Mononuclear cell (primary cell): ENCODE results near the gene VPS4A. TPM values are rescaled to one million over a fixed set of nuclear protein-coding genes. Genes with fewer than 3 reads are reported as not detected.
"Not testable (repeated sequence)": the region's sequence is repeated elsewhere in the genome, so short reads cannot be mapped to it uniquely, and the experiment has no call there.

Source experiments
- H3K27me3 ChIP-seq: 2 replicates; pipeline ENCODE4 v1.6.0; 2011; ENCODE audit warnings: low read length, control low read depth; ENCODE audit not compliant: insufficient read depth
- H3K4me1 ChIP-seq: 2 replicates; pipeline ENCODE4 v1.5.1; 2011; ENCODE audit warnings: mild to moderate bottlenecking, low read length, control low read depth; ENCODE audit not compliant: insufficient read depth
- H3K4me3 ChIP-seq: 2 replicates; pipeline ENCODE4 v1.5.1; 2011; ENCODE audit warnings: mild to moderate bottlenecking, low read length, moderate library complexity
- H3K9me3 ChIP-seq: 2 replicates; pipeline ENCODE4 v1.5.1; 2011; ENCODE audit warnings: low read depth, mild to moderate bottlenecking, control low read depth, low read length
- total RNA-seq: library from RNA; depleted of rRNA; stranded (reverse); fragments of >200 nt; gene quantifications from one replicate; pipeline ENCODE4 v1.2.3, GENCODE V29; 2012

VPS4A gene
- total RNA-seq, 1 donor: 35.5 TPM

- no peak overlapping the region for H3K4me3 ChIP-seq
- H3K4me1 ChIP-seq: peaks cover 11% of the 10 kb centered on the region
- H3K9me3 ChIP-seq: no peaks in the 10 kb centered on the region
- H3K27me3 ChIP-seq: no peaks in the 10 kb centered on the region
Observed at GRCh38 chr16:69294051-69294450, 17.1 kb upstream of the VPS4A start.

GRCh38 chr16:69296771-69297170 is 14.4 kb upstream of the VPS4A start:
- not testable (repeated sequence) for H3K9me3 ChIP-seq, H3K4me3 ChIP-seq, H3K27me3 ChIP-seq
- H3K4me1 ChIP-seq: peaks cover 11% of the 10 kb centered on the region

DNA sequence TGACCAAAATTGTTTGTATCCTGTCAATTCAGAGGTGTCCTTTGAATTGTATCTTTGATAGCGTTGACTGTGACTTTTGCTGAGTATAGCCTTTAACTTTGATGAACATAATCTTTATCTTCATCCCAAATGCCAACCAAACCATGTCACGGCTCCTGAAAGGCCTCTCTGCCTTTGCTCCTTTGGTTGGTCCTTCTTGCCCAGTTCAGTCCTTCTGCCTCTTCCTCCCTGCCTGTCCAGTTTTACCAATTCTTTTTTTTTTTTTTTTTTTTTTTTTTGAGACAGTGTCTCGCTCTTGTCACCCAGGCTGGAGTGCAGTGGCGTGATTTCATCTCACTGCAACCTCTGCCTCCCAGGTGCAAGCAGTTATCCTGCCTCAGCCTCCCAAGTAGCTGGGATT is 12.9 kb upstream of the VPS4A start:
- H3K9me3 ChIP-seq: no peaks in the 10 kb centered on the region
- peaks cover 11% of the 10 kb centered on the region for H3K4me1 ChIP-seq

GRCh38 chr16:69301187-69301586 is 10.0 kb upstream of the VPS4A start:
- Histone ChIP-seq H3K4me1 (peaks cover 11% of the 10 kb centered on the region), H3K9me3 (no peaks in the 10 kb centered on the region), H3K4me3 (no peak overlapping the region), H3K27me3 (no peaks in the 10 kb centered on the region)

More for the DNA sequence above, 12.9 kb upstream of the VPS4A start:
- Histone ChIP-seq H3K4me3 (no peak overlapping the region), H3K27me3 (no peaks in the 10 kb centered on the region)

GRCh38 chr16:69301861-69302260 is 9.3 kb upstream of the VPS4A start:
- Histone ChIP-seq H3K4me1 (peaks cover 11% of the 10 kb centered on the region), H3K4me3 (no peak overlapping the region), H3K9me3 (no peaks in the 10 kb centered on the region), H3K27me3 (no peaks in the 10 kb centered on the region)

DNA sequence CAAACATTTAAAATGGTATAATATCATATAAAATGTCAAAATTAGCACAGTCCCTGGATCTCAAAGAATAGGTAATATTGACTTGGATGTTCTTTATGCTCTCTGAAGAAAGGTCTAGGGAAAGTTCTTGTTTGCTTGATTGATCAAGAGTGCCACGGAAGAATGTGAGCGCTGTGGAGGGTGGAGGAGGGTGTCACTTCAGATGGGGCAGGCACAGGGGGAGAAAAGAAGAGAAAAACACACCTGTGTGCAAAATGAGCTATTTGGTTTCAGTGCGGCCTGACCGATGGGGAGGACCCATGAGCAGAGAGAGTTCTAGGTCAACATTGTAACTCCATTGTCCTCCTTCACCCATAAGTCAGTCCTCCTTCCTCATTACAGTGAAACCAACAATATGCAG is 8.8 kb upstream of the VPS4A start:
- Histone ChIP-seq H3K4me1 (peaks cover 11% of the 10 kb centered on the region), H3K4me3 (no peak overlapping the region), H3K9me3 (no peaks in the 10 kb centered on the region), H3K27me3 (no peaks in the 10 kb centered on the region)

DNA sequence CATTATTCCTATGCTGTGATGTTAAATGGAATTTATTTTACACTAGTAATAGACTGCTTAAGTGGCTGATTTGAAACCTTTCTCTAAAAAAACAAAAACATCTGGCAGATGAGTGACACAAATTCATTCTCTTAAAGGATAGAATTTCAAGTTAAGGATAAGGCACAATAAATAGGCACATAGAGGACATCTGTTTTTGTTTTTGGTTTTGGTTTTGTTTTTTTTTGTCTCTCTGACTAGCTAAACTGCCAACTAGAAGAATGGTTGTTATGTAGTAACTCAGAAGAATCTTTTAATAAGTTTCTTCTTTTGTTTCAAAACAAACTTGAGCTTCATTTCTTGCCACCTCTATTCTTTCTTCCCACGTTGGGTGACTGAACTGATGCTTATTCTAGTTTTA is 5.1 kb upstream of the VPS4A start:
- H3K4me3 ChIP-seq: no peak overlapping the region
- no peaks in the 10 kb centered on the region for H3K9me3 ChIP-seq
- peaks cover 5% of the 10 kb centered on the region for H3K4me1 ChIP-seq
- no peaks in the 10 kb centered on the region for H3K27me3 ChIP-seq

GRCh38 chr16:69307091-69307490 is 4.1 kb upstream of the VPS4A start:
- Histone ChIP-seq H3K9me3 (no peaks in the 10 kb centered on the region), H3K4me3 (no peak overlapping the region), H3K4me1 (peaks cover 9% of the 10 kb centered on the region), H3K27me3 (no peaks in the 10 kb centered on the region)

DNA sequence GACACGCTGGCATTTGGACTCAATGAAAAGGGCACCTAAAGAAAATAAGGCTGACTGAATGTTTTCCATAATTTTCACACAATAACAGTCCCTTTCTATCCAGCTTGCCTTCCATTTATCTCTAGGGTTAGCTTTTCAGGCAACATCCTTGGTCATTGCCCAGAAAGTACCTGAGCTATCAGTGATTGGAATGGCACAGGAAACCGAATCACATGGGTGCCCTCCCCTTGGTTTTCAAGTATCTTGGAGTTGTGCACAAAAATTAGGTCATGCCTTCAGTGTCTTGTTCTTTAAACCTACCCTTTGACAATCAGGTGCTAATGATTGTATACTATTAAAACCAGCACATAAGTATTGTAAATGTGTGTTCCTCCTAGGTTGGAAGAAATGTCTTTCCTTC is 3.3 kb upstream of the VPS4A start:
- peaks cover 17% of the 10 kb centered on the region for H3K4me1 ChIP-seq
- no peaks in the 10 kb centered on the region for H3K27me3 ChIP-seq
- no peak overlapping the region for H3K4me3 ChIP-seq
- no peaks in the 10 kb centered on the region for H3K9me3 ChIP-seq

GRCh38 chr16:69309316-69309715 is 1.8 kb upstream of the VPS4A start:
- Histone ChIP-seq H3K4me3 (no peak overlapping the region), H3K4me1 (peaks cover 22% of the 10 kb centered on the region), H3K27me3 (no peaks in the 10 kb centered on the region), H3K9me3 (no peaks in the 10 kb centered on the region)

DNA sequence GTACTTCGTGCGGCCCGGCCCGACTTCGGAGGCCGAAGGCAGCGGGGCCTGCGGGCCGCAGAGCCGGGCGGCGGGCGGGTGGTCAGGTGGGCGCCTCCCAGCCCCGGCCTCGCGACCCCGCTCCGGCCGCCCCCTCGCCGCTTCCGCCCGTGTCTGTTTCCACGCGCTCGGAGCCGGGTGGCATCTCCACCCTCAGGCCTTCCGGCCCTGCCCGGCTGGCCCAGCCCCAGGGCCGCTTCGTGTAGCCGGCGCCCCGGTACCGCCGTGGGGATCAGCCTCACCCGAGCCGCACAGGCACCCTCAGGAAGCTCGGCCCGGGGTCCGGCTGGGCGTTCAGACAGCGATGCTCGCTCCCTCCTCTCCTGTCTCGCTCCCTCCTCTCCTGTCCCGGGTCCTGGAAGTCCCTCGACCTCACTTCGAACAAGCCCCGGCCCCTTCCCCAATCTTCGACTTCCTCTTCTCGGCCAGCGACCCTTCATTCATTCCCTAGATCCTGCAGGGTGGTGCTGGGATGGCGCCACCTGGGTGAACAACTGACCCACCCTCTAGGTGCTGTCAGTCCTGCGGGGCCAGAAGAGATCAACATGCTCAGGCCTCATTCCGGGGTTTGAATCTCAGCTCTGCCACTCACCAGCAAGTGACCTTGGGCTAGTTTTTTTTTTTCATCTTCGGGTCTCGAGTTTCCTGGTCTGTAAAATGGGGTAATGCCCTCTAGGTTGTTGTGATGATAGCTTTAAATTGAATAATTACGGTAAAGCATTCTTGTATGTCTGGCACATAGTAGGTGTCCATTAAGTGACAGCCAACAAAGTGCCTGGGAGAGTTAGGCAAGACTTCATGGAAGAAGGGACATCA is 610 bp downstream of the VPS4A start:
- peaks cover 22% of the 10 kb centered on the region for H3K4me1 ChIP-seq

DNA sequence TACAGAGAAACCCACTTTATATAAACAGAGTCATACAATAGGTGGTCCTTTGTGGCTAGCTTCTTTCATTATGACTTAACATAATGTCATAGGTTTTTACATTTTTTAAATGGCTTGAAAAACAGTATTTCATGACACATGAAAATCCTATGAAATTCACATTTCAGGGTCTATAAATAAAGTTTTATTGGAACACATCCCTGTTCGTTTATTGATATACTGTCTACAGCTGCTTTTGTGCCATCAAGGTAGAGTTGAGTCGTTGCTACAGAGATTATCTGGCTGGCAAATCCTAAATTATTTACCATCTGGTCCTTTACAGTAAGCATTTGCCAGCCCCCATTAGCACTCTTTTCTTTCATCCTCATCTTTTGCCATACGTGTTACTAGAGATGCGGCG is 2.3 kb downstream of the VPS4A start:
- Histone ChIP-seq H3K9me3 (no peaks in the 10 kb centered on the region), H3K4me1 (peaks cover 22% of the 10 kb centered on the region), H3K4me3 (no peak overlapping the region), H3K27me3 (no peaks in the 10 kb centered on the region)

More for the DNA sequence above, 610 bp downstream of the VPS4A start:
- no peaks in the 10 kb centered on the region for H3K9me3 ChIP-seq
- H3K27me3 ChIP-seq: no peaks in the 10 kb centered on the region
- peak overlapping the region; percentile 87 for H3K4me3 ChIP-seq

- H3K4me3 ChIP-seq: no peak overlapping the region
- H3K4me1 ChIP-seq: peaks cover 22% of the 10 kb centered on the region
- H3K9me3 ChIP-seq: no peaks in the 10 kb centered on the region
- no peaks in the 10 kb centered on the region for H3K27me3 ChIP-seq
Observed at GRCh38 chr16:69314534-69314933, 3.4 kb downstream of the VPS4A start.

DNA sequence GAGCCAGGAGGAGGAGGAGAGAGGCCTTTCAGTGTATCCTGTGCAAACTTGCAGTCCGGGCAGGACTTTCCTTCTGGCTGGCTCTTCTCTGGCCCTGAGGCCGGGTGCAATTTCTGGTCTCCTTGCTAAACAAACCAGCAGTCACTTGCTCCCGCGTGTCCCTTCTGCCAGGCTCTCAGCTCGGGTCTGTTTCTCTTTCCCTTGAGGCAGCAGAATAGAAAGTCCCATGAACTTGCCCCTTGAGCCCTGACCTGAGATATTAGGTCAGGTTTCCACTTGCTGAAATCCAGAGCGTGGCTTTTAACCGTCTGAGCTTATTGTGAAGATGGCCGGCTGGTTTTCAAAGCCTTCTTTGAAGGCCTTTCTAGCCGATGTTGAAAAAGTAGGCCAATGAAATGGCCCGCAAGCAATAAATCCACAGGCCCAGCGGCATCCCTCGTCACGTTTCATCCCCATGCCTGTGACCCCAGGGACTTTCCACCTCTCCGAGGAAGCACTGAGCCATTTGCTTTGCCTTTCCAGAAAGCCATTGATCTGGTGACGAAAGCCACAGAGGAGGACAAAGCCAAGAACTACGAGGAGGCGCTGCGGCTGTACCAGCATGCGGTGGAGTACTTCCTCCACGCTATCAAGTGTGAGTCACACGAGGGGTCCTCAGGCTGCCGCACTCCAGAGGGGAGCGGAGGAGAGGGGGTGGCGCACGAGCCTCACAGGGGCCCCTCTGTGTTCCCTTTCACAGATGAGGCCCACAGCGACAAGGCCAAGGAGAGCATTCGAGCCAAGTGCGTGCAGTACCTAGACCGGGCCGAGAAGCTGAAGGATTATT is 4.5 kb downstream of the VPS4A start:
- Histone ChIP-seq H3K9me3 (no peaks in the 10 kb centered on the region), H3K27me3 (no peaks in the 10 kb centered on the region), H3K4me3 (no peak overlapping the region), H3K4me1 (peaks cover 17% of the 10 kb centered on the region)

DNA sequence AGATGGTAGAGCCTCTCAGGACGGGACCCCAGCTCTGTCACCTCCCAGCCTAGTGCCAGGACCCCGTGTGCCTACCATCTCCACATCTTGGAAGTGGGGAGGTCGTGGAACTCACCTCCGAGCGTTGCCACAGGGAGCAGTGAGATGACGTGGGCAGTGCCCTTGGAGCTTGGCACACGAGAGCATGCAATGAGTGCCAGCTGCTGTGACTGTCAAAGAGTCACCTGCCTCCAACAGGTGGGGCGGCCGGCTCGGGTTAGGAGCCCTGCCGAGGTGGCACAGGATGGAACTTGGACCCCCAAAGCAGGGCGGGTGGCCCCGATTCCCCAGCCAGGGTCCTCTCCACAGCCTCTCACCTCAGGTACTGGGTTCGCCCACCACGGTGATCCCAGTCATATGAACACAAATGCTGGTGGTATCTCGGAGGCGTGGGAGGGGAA is 5.5 kb downstream of the VPS4A start:
- Histone ChIP-seq H3K9me3 (no peaks in the 10 kb centered on the region), H3K27me3 (no peaks in the 10 kb centered on the region), H3K4me1 (peaks cover 16% of the 10 kb centered on the region)

More for the DNA sequence above, 5.5 kb downstream of the VPS4A start:
- no peak overlapping the region for H3K4me3 ChIP-seq
